WTC11 (cell line): ENCODE results near the gene PTGIS. TPM values are rescaled to one million over a fixed set of nuclear protein-coding genes. Genes with fewer than 3 reads are reported as not detected.

ENCODE experiments used
- ATF3 ChIP-seq: sonication (generic); formaldehyde crosslinking; conservative IDR thresholded peaks from 2 replicates; pipeline ENCODE4 v1.8.1; 2022; ENCODE audit warnings: mild to moderate bottlenecking, missing genetic modification reagents
- CDX4 ChIP-seq: fragments of 250-450 bp; sonication (Bioruptor Pico); IDR thresholded peaks from 2 replicates; pipeline ENCODE4 v1.9.0; 2021; ENCODE audit warnings: moderate library complexity, mild to moderate bottlenecking, inconsistent platforms, borderline replicate concordance
- E2F4 ChIP-seq: sonication (generic); formaldehyde crosslinking; IDR thresholded peaks from 2 replicates; pipeline ENCODE4 v1.8.1; 2022; ENCODE audit warnings: low read depth, mild to moderate bottlenecking, moderate library complexity, missing genetic modification reagents, borderline replicate concordance
- E2F5 ChIP-seq: sonication (generic); formaldehyde crosslinking; IDR thresholded peaks from 2 replicates; pipeline ENCODE4 v1.8.1; 2022; ENCODE audit warnings: mild to moderate bottlenecking, moderate library complexity, missing genetic modification reagents
- ERG ChIP-seq: fragments of 250-450 bp; sonication (Bioruptor Pico); IDR thresholded peaks from 2 replicates; pipeline ENCODE4 v1.8.0; 2021; ENCODE audit warnings: mild to moderate bottlenecking
- FOXK1 ChIP-seq: sonication (generic); formaldehyde crosslinking; IDR thresholded peaks from 2 replicates; pipeline ENCODE4 v1.8.0; 2022; ENCODE audit warnings: mild to moderate bottlenecking, moderate library complexity, missing genetic modification reagents
- HMGXB4 ChIP-seq: sonication (generic); formaldehyde crosslinking; IDR thresholded peaks from 2 replicates; pipeline ENCODE4 v1.8.1; 2023; ENCODE audit warnings: mild to moderate bottlenecking, moderate library complexity, missing genetic modification reagents
- IRF2 ChIP-seq: sonication (generic); formaldehyde crosslinking; IDR thresholded peaks from 2 replicates; pipeline ENCODE4 v1.8.0; 2022; ENCODE audit warnings: low read depth, missing genetic modification reagents, borderline replicate concordance
- KAT7 ChIP-seq: sonication (generic); formaldehyde crosslinking; IDR thresholded peaks from 2 replicates; pipeline ENCODE4 v1.8.1; 2023; ENCODE audit warnings: missing genetic modification reagents, mild to moderate bottlenecking, borderline replicate concordance
- MLX ChIP-seq: sonication (generic); formaldehyde crosslinking; IDR thresholded peaks from 2 replicates; pipeline ENCODE4 v1.8.1; 2023; ENCODE audit warnings: mild to moderate bottlenecking, missing genetic modification reagents, moderate library complexity
- NFE2L1 ChIP-seq: sonication (generic); formaldehyde crosslinking; IDR thresholded peaks from 2 replicates; pipeline ENCODE4 v1.8.1; 2023; ENCODE audit warnings: missing genetic modification reagents
- NFYB ChIP-seq: sonication (generic); formaldehyde crosslinking; conservative IDR thresholded peaks from 2 replicates; pipeline ENCODE4 v1.8.0; 2022; ENCODE audit warnings: low read depth, missing genetic modification reagents
- SMAD4 ChIP-seq: sonication (generic); formaldehyde crosslinking; IDR thresholded peaks from 2 replicates; pipeline ENCODE4 v1.8.0; 2022; ENCODE audit warnings: mild to moderate bottlenecking, missing genetic modification reagents
- SP1 ChIP-seq: sonication (generic); formaldehyde crosslinking; conservative IDR thresholded peaks from 2 replicates; pipeline ENCODE4 v1.8.1; 2022; ENCODE audit warnings: missing genetic modification reagents
- STAT6 ChIP-seq: sonication (generic); formaldehyde crosslinking; conservative IDR thresholded peaks from 2 replicates; pipeline ENCODE4 v1.8.1; 2023; ENCODE audit warnings: mild to moderate bottlenecking, low read depth, missing genetic modification reagents, moderate library complexity
- USF1 ChIP-seq: sonication (generic); formaldehyde crosslinking; IDR thresholded peaks from 2 replicates; pipeline ENCODE4 v1.8.0; 2022; ENCODE audit warnings: mild to moderate bottlenecking, missing genetic modification reagents
- USF2 ChIP-seq: sonication (generic); formaldehyde crosslinking; IDR thresholded peaks from 2 replicates; pipeline ENCODE4 v1.8.1; 2023; ENCODE audit warnings: mild to moderate bottlenecking, missing genetic modification reagents, moderate library complexity
- ZNF121 ChIP-seq: sonication (generic); formaldehyde crosslinking; IDR thresholded peaks from 2 replicates; pipeline ENCODE4 v1.8.0; 2023; ENCODE audit warnings: missing genetic modification reagents
- ZNF138 ChIP-seq: sonication (generic); formaldehyde crosslinking; conservative IDR thresholded peaks from 2 replicates; pipeline ENCODE4 v1.8.1; 2022; ENCODE audit warnings: mild to moderate bottlenecking, moderate library complexity, missing genetic modification reagents
- ZNF281 ChIP-seq: sonication (generic); formaldehyde crosslinking; IDR thresholded peaks from 2 replicates; pipeline ENCODE4 v1.8.0; 2023; ENCODE audit warnings: mild to moderate bottlenecking, missing genetic modification reagents
- ZNF423 ChIP-seq: fragments of 250-450 bp; sonication (Bioruptor Pico); IDR thresholded peaks from 2 replicates; pipeline ENCODE4 v2.1.2; 2022; ENCODE audit warnings: mild to moderate bottlenecking, moderate library complexity
- ZNF425 ChIP-seq: fragments of 250-450 bp; sonication (Bioruptor Pico); conservative IDR thresholded peaks from 2 replicates; pipeline ENCODE4 v1.9.0; 2021; ENCODE audit warnings: mild to moderate bottlenecking
- total RNA-seq: library from RNA; stranded (reverse); gene quantifications from 3 replicates; pipeline ENCODE4 v1.2.3, GENCODE V29; 2021

PTGIS gene
- total RNA-seq, 1 experiment from 2014 or later: 24.3 TPM

GRCh38 chr20:49482173-49482572, 85.8 kb downstream of the PTGIS start (continued):
- TF ChIP-seq HMGXB4 (0 out of 2 replicates have a peak, but pooled peaks have one; percentile 5), ZNF138 (CRISPR knock-in tag) (no peak), USF2 (CRISPR knock-in tag) (no peak), SP1 (CRISPR knock-in tag) (no peak), E2F5 (CRISPR knock-in tag) (no peak; the same call in 1 of the 2 replicates), NFE2L1 (no peak), ERG (no peak), CDX4 (no peak), ZNF425 (CRISPR knock-in tag) (no peak), ZNF121 (CRISPR knock-in tag) (no peak), IRF2 (CRISPR knock-in tag) (no peak), FOXK1 (CRISPR knock-in tag) (no peak), ZNF281 (no peak), STAT6 (no peak), SMAD4 (no peak), ATF3 (CRISPR knock-in tag) (0 out of 2 replicates have a peak, but pooled peaks have one; percentile 7), ZNF423 (no peak), MLX (CRISPR knock-in tag) (no peak), USF1 (CRISPR knock-in tag) (no peak), E2F4 (CRISPR knock-in tag) (no peak), NFYB (CRISPR knock-in tag) (no peak; the same call in 1 of the 2 replicates), KAT7 (CRISPR knock-in tag) (no peak)
